Ishikawa (cell line): ENCODE measurements around the gene KCNQ1OT1.

Experiments used
- CEBPB ChIP-seq: IDR thresholded peaks from 2 replicates; pipeline ENCODE4 v1.6.1; 2012
- CREB1 ChIP-seq: IDR thresholded peaks from 2 replicates; pipeline ENCODE4 v1.6.1; 2012; ENCODE audit warnings: low read depth
- EGR1 ChIP-seq: IDR thresholded peaks from 2 replicates; pipeline ENCODE4 v1.6.1; 2012
- EP300 ChIP-seq: IDR thresholded peaks from 2 replicates; pipeline ENCODE4 v1.6.1; 2012; ENCODE audit warnings: borderline replicate concordance
- FOXM1 ChIP-seq: IDR thresholded peaks from 2 replicates; pipeline ENCODE4 v1.6.1; 2012; ENCODE audit warnings: low read depth, borderline replicate concordance
- RAD21 ChIP-seq: IDR thresholded peaks from 2 replicates; pipeline ENCODE4 v1.6.1; 2012; ENCODE audit warnings: low read depth
- TAF1 ChIP-seq: IDR thresholded peaks from 2 replicates; pipeline ENCODE4 v1.6.1; 2012; ENCODE audit warnings: low read depth, mild to moderate bottlenecking
- TCF12 ChIP-seq: IDR thresholded peaks from 2 replicates; pipeline ENCODE4 v1.6.1; 2012; ENCODE audit warnings: low read depth
- USF1 ChIP-seq: IDR thresholded peaks from 2 replicates; pipeline ENCODE4 v1.6.1; 2012
- YY1 ChIP-seq: IDR thresholded peaks from 2 replicates; pipeline ENCODE4 v1.6.1; 2012; ENCODE audit warnings: low read depth
- TF ChIP-seq, protein P1 (sequence below): IDR thresholded peaks from 2 replicates; pipeline ENCODE4 v1.6.1; 2012; ENCODE audit warnings: low read depth, mild to moderate bottlenecking
- TF ChIP-seq, protein P2 (sequence below): IDR thresholded peaks from 2 replicates; pipeline ENCODE4 v1.6.1; 2012

DNA sequence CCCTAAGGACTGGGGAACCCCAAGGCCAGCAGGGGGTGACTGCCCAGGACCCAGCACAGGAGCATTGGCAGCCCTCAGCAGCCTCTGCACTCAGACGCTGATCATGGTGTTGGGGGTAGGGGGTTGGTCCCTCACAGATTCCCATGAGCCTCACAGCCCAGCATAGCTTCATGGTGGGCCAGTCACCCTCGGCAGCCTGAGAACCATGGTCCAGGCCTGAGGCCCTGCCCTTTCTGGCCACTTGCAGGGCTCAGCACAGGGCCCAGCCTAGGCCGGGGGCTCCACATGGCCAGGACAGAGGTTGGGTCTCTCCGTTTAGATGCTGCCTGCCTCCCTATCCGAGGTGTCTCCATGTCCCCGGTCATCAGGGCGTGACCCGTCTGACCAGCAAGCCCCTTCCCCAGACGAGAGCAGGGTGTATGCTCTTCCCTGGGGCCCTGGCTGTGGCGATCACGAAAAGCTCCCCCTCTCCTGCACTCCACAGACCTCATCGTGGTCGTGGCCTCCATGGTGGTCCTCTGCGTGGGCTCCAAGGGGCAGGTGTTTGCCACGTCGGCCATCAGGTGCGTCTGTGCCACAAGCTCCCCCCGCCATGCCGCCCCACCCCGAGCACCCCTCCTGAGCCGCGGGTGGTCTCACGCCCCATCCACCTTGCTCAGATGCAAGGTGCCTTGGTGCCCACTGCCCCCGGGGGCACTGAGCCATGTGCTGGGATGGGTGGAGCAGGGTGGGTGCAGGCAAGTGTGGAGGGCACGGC is 128.8 kb downstream of the KCNQ1OT1 start:
- TF ChIP-seq RAD21 (no peak), FOXM1 (no peak), YY1 (no peak), CEBPB (no peak), TCF12 (no peak), USF1 (no peak), EGR1 (no peak), EP300 (no peak), CREB1 (no peak), TAF1 (no peak)
- TF ChIP-seq, protein P1, sequence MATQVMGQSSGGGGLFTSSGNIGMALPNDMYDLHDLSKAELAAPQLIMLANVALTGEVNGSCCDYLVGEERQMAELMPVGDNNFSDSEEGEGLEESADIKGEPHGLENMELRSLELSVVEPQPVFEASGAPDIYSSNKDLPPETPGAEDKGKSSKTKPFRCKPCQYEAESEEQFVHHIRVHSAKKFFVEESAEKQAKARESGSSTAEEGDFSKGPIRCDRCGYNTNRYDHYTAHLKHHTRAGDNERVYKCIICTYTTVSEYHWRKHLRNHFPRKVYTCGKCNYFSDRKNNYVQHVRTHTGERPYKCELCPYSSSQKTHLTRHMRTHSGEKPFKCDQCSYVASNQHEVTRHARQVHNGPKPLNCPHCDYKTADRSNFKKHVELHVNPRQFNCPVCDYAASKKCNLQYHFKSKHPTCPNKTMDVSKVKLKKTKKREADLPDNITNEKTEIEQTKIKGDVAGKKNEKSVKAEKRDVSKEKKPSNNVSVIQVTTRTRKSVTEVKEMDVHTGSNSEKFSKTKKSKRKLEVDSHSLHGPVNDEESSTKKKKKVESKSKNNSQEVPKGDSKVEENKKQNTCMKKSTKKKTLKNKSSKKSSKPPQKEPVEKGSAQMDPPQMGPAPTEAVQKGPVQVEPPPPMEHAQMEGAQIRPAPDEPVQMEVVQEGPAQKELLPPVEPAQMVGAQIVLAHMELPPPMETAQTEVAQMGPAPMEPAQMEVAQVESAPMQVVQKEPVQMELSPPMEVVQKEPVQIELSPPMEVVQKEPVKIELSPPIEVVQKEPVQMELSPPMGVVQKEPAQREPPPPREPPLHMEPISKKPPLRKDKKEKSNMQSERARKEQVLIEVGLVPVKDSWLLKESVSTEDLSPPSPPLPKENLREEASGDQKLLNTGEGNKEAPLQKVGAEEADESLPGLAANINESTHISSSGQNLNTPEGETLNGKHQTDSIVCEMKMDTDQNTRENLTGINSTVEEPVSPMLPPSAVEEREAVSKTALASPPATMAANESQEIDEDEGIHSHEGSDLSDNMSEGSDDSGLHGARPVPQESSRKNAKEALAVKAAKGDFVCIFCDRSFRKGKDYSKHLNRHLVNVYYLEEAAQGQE: no peak
- TF ChIP-seq, protein P2, sequence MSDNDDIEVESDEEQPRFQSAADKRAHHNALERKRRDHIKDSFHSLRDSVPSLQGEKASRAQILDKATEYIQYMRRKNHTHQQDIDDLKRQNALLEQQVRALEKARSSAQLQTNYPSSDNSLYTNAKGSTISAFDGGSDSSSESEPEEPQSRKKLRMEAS: no peak
